Astrocyte of the cerebellum (primary cell): Measurements from ENCODE around the gene L3MBTL4.

Experiments used
- DNase-seq: peaks from one replicate; pipeline ENCODE4 v3.0.0-alpha.2; 2011; ENCODE audit warnings: low read depth
- H3K4me3 ChIP-seq: 2 replicates; pipeline ENCODE4 v1.5.1; 2011; ENCODE audit warnings: mild to moderate bottlenecking, low read depth, low read length, moderate library complexity
- in situ Hi-C: cut with HindIII; loops from 2 replicates; pipeline ENCODE4 v1.10.0; 2017; ENCODE audit warnings: low sequenced_read_pairs
- TF ChIP-seq, protein P1 (sequence below): IDR thresholded peaks from 2 replicates; pipeline ENCODE4 v1.5.1; 2012; ENCODE audit warnings: low read length, low read depth, moderate library complexity, mild to moderate bottlenecking; ENCODE audit errors: missing control alignments

Gene L3MBTL4

GRCh38 chr18:6255886-6256285 is 158.8 kb downstream of the L3MBTL4 start:
- TF ChIP-seq, protein P1, sequence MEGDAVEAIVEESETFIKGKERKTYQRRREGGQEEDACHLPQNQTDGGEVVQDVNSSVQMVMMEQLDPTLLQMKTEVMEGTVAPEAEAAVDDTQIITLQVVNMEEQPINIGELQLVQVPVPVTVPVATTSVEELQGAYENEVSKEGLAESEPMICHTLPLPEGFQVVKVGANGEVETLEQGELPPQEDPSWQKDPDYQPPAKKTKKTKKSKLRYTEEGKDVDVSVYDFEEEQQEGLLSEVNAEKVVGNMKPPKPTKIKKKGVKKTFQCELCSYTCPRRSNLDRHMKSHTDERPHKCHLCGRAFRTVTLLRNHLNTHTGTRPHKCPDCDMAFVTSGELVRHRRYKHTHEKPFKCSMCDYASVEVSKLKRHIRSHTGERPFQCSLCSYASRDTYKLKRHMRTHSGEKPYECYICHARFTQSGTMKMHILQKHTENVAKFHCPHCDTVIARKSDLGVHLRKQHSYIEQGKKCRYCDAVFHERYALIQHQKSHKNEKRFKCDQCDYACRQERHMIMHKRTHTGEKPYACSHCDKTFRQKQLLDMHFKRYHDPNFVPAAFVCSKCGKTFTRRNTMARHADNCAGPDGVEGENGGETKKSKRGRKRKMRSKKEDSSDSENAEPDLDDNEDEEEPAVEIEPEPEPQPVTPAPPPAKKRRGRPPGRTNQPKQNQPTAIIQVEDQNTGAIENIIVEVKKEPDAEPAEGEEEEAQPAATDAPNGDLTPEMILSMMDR = no peak

DNA sequence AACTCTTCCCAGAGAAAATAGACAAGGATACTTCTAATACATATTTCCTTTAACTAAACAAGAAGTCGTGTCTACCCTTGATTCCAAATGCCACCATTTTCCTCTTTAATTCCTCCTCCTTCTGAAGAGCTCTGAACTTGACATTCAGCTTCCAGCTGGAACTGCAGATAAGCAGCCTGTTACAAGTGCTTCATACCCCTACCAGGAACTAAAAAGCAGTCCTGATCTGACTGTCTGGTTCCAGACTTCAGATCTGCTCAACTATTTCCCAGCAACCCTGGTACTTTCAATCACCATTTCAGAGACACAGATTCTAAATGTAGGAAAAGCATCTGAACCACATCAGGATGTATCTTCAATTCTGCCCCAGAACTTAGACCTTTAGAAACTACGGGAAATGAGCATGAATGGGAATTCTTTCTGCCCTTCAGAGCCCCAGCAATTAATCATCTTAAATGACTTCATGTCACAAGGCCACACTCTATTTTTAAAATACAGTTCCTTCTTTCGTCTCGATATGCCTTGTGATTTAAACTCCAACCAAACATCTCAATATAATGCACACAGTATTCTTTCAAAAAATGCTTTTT is 159.5 kb downstream of the L3MBTL4 start:
- TF ChIP-seq, protein P1 = no peak
- in situ Hi-C loops = no loop called here
- no peak for DNase-seq

More at GRCh38 chr18:6255886-6256285, 158.8 kb downstream of the L3MBTL4 start:
- no peak overlapping the region for H3K4me3 ChIP-seq
- in situ Hi-C loops = no loop called here
- DNase-seq = no peak

GRCh38 chr18:6254456-6254855 is 160.3 kb downstream of the L3MBTL4 start:
- H3K4me3 ChIP-seq = no peak overlapping the region
- no peak for DNase-seq
- in situ Hi-C loops = no loop called here
- TF ChIP-seq, protein P1 = no peak

More for the DNA sequence above, 159.5 kb downstream of the L3MBTL4 start:
- no peak overlapping the region for H3K4me3 ChIP-seq

GRCh38 chr18:6251084-6251483 is 163.6 kb downstream of the L3MBTL4 start:
- TF ChIP-seq, protein P1 = no peak
- no peak overlapping the region for H3K4me3 ChIP-seq
- in situ Hi-C loops = no loop called here
- no peak for DNase-seq

- DNase-seq = no peak
- TF ChIP-seq, protein P1 = no peak
- in situ Hi-C loops = no loop called here
- H3K4me3 ChIP-seq = no peak overlapping the region
Measured at GRCh38 chr18:6249788-6250187, 164.9 kb downstream of the L3MBTL4 start.

DNA sequence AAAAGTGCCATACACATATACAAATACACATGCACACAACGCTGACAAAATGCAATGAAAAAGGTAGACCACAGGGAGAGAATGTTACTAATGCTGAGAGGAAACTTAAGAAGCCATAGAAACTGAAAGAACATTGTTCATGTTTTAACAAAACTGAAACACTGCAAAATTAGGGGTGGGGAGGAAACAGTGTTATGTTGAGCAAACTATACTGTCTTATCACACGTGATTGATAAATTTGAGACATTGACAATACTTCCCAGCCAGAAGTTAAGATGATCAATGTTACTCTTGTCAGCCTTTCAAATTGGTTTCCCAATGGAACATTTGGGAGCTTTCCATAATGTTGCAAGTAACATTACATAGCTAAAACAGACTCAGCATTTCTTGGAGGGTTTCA is 165.5 kb downstream of the L3MBTL4 start:
- no peak overlapping the region for H3K4me3 ChIP-seq
- TF ChIP-seq, protein P1 = no peak
- in situ Hi-C loops = no loop called here
- DNase-seq = no peak
